GM12801 (cell line): ENCODE measurements around the gene MRPS6.

Experiments
- TF ChIP-seq, protein P1 (sequence below): IDR thresholded peaks from one replicate; pipeline ENCODE4 v1.5.1; 2011; ENCODE audit warnings: control low read depth; ENCODE audit not compliant: insufficient read length; ENCODE audit errors: extremely low read depth

The MRPS6 gene

DNA sequence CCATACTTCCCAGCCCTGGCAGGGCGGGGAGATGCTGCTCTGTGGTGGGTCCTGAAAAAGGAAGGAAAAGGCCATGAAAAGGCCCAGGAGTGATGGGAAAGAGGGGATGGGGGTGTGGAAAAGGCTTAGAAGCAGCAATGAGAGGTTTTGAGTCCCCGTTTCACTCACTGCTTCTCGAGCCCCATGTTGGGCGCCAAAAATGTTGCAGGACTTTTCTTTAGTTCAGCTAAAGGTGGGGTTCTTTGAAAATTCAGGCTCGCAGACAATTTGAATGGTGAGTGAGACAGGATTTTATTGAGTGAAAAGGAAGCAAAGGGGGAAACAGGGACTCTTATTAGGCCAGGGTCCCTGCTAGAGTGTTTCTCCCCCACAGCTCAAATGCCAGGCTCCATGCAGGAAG is 93.1 kb downstream of the MRPS6 start:
- TF ChIP-seq, protein P1, sequence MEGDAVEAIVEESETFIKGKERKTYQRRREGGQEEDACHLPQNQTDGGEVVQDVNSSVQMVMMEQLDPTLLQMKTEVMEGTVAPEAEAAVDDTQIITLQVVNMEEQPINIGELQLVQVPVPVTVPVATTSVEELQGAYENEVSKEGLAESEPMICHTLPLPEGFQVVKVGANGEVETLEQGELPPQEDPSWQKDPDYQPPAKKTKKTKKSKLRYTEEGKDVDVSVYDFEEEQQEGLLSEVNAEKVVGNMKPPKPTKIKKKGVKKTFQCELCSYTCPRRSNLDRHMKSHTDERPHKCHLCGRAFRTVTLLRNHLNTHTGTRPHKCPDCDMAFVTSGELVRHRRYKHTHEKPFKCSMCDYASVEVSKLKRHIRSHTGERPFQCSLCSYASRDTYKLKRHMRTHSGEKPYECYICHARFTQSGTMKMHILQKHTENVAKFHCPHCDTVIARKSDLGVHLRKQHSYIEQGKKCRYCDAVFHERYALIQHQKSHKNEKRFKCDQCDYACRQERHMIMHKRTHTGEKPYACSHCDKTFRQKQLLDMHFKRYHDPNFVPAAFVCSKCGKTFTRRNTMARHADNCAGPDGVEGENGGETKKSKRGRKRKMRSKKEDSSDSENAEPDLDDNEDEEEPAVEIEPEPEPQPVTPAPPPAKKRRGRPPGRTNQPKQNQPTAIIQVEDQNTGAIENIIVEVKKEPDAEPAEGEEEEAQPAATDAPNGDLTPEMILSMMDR: no peak

- TF ChIP-seq, protein P1: no peak
These were observed 97.5 kb downstream of the MRPS6 start for GRCh38 chr21:34170886-34171285.

DNA sequence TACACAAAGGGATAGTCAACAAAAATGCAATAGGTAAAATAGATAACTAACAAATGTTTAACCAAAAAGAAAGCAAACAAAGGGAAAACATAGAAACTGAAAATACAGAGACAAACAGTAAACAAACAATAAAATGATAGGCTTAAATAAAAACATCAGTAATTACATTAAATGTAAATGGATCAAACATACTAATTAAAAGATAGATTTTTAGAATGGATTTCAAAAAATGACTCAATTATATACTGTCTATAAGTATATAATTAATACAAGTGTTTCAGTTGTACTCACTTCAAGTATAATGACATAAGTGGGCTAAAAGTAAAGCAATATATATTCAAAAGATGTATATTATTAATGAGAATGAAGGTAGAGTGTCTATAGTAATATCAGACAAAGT is 101.1 kb downstream of the MRPS6 start:
- TF ChIP-seq, protein P1: no peak

DNA sequence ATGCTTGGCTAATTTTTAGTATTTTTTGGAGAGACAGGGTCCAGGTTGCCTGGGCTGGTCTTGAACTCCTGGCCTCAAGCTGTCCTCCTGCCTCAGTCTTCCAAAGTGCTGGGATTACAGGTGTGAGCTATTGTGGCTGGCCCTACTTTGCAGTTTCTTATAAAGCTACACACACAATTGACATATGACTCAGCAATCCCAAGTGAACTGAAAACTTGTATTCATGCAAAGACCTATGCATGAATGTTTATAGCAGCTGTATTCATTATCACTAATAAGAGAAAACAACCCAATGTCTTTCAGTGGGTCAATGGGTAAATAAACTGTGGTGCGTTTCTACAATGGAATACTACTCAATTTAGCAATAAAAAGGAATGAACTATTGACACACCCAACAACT is 103.1 kb downstream of the MRPS6 start:
- TF ChIP-seq, protein P1: no peak

GRCh38 chr21:34177919-34178567 is 104.7 kb downstream of the MRPS6 start:
- TF ChIP-seq, protein P1: no peak

DNA sequence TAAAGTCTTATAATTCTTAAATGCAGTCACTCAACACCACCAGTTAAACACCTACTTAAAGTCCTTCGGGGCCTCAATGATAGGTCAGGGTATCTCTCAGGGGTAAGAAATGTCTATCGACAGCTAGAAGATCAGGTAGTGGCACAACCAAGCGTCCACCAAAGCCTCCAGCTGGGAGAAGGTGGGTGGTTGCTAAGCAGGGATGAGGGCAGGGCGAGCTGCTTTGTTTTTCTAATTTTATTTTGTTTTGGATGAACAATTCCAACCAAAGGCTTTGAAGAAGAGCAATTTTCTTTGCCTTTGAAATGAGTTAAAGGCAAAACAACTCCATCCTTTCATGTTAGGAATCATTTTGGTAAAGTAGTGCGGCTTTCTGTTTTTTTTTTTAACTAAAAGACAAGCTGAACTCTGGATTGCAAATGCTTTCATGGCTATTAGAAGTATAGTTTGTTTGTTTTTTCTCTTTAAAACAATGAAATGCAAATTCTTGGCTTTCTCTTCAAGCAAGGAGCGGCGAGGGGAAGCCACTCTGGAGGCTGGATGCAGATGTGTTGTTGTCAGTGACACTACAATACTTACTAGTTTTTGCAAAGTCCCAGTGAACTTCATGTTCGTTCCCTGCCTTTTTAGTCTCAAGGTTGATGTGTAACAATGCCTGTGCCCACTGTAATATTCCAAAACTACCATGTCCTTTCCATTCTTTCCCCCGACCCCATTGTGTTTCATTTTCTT is 106.0 kb downstream of the MRPS6 start:
- TF ChIP-seq, protein P1: no peak

GRCh38 chr21:34180407-34180806 is 107.0 kb downstream of the MRPS6 start:
- TF ChIP-seq, protein P1: no peak
